Mesodermal cell (in vitro differentiated cells): ENCODE data around the gene PNP.

Experiments used
- H3K27ac ChIP-seq: 2 replicates; pipeline ENCODE4 v1.7.0; 2013; ENCODE audit warnings: mild to moderate bottlenecking, low read depth, low read length, moderate library complexity; ENCODE audit not compliant: severe bottlenecking
- H3K36me3 ChIP-seq: 2 replicates; pipeline ENCODE4 v1.7.1; 2013; ENCODE audit warnings: mild to moderate bottlenecking, low read length, moderate library complexity; ENCODE audit not compliant: control insufficient read depth, insufficient read depth
- H3K4me1 ChIP-seq: one replicate; pipeline ENCODE4 v1.7.1; 2013; ENCODE audit warnings: mild to moderate bottlenecking, low read length; ENCODE audit not compliant: insufficient read depth, control insufficient read depth, poor library complexity, severe bottlenecking
- H3K4me3 ChIP-seq: 2 replicates; pipeline ENCODE4 v1.7.0; 2013; ENCODE audit warnings: low read length, control low read depth, mild to moderate bottlenecking; ENCODE audit not compliant: insufficient read depth, poor library complexity, severe bottlenecking; ENCODE audit errors: extremely low read depth
- H3K9me3 ChIP-seq: 2 replicates; pipeline ENCODE4 v1.7.1; 2013; ENCODE audit warnings: mild to moderate bottlenecking, low read length, moderate library complexity; ENCODE audit not compliant: control insufficient read depth
- WGBS, 2 experiments: methylation state at CpG; one replicate each; pipeline ENCODE4 v1.1.5; 2013; ENCODE audit warnings: missing lambda C conversion rate in 2 of 2; ENCODE audit not compliant: insufficient coverage in 2 of 2; 5-methylcytosine and 5-hydroxymethylcytosine counted together

Gene PNP

DNA sequence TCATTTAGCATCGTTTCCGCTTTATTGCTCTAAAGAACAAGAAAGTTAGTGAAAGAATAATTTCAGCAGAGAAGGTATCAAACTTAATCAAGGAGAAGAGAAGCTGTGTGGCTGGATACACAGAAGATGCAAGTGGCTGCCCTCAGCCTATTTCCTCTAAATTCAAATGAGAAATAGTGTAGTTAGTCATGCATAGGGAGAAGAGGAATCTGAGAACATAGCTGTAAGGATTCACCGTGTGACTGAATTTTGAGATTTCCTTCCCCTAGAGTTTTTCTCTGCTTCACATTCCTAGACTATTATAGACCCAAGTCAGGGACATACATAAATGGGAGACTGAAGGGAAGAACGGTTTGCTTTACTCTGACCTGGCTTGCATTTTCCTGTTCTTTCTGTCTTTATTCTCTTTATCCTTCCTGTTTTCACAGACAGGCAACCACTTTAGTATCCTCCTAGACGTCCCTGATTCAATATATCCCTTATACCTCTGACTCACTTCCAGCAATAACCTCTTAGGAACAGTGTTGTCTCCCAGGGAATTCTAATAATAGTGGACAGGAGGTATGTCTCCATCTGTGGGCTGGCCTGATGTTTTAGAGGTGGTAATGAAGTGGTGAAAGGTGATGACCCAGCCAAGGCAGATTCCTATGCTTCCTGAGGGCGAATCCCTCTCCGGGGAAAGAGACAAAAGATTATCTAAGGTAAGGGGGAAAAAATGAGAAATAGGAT lies 43.1 kb downstream of the PNP start:
- no peak overlapping the region for H3K4me3 ChIP-seq
- no peaks in the 10 kb centered on the region for H3K9me3 ChIP-seq
- H3K36me3 ChIP-seq, result no peaks in the 10 kb centered on the region
- H3K27ac ChIP-seq, result no peak overlapping the region
- WGBS, 2 experiments, result 60 to 80% methylated on average over 2 to 5 of the region's 7 CpGs
- H3K4me1 ChIP-seq, result no peaks in the 10 kb centered on the region

DNA sequence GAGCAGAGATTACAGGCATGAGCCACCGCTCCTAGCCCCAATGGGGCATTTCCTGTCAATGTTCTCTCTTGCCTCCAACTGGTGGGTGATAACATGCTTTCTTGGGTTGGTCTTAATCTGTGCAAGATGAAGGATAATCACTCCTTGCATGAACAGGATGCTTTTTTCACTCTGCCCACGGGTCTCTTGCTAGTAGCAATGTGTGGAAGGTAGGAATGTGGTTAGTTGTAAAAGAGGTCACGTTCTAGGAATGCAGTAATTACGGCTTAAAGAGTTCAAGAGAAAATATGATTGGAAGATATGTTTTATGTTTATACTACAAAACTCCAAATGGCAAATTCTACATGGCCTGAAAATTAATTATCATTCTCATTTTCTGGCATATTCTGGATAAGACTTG lies 46.6 kb downstream of the PNP start:
- Histone ChIP-seq H3K4me1 (no peaks in the 10 kb centered on the region), H3K4me3 (no peak overlapping the region), H3K27ac (no peak overlapping the region), H3K36me3 (no peaks in the 10 kb centered on the region), H3K9me3 (peaks cover 6% of the 10 kb centered on the region)
- 27 to 78% methylated on average over 1 to 2 of the region's 4 CpGs for WGBS, 2 experiments

GRCh38 chr14:20516921-20517320 lies 47.7 kb downstream of the PNP start:
- Histone ChIP-seq H3K9me3 (peaks cover 6% of the 10 kb centered on the region), H3K36me3 (no peaks in the 10 kb centered on the region), H3K4me1 (no peaks in the 10 kb centered on the region), H3K27ac (no peak overlapping the region), H3K4me3 (no peak overlapping the region)
- WGBS, 2 experiments, result 93 to 96% methylated on average over 4 of the region's 4 CpGs

- no peaks in the 10 kb centered on the region for H3K4me1 ChIP-seq
- H3K27ac ChIP-seq, result no peak overlapping the region
- WGBS, 2 experiments, result no CpG with 5 or more reads among the region's 1 CpG
- H3K36me3 ChIP-seq, result no peaks in the 10 kb centered on the region
- H3K4me3 ChIP-seq, result no peak overlapping the region
- H3K9me3 ChIP-seq, result peaks cover 6% of the 10 kb centered on the region
Measured at GRCh38 chr14:20522332-20522731, 53.1 kb downstream of the PNP start.

- H3K4me3 ChIP-seq, result no peak overlapping the region
- WGBS, 2 experiments, result 75 to 100% methylated on average over 1 of the region's 2 CpGs
Measured at GRCh38 chr14:20524027-20524426, 54.8 kb downstream of the PNP start.

More at GRCh38 chr14:20524027-20524426, 54.8 kb downstream of the PNP start:
- no peaks in the 10 kb centered on the region for H3K36me3 ChIP-seq
- H3K9me3 ChIP-seq, result peaks cover 6% of the 10 kb centered on the region
- no peak overlapping the region for H3K27ac ChIP-seq
- H3K4me1 ChIP-seq, result no peaks in the 10 kb centered on the region
